Suprapubic skin (tissue), 4 donors: Measurements from ENCODE around the gene RUBCN.
"Not testable (repeated sequence)": the region's sequence is repeated elsewhere in the genome, so short reads cannot be mapped to it uniquely, and the experiment has no call there.

Source experiments
- CTCF ChIP-seq, 2 donors: fragments of 200-600 bp in 1 of 2; fragments of 450-650 bp in 1 of 2; sonication (generic) in 1 of 2; IDR thresholded peaks; one replicate each; pipeline ENCODE4 v1.5.1; 2016 to 2019; ENCODE audit warnings: antibody characterized with exemption in 2 of 2, mild to moderate bottlenecking in 1 of 2, moderate library complexity in 1 of 2
- EP300 ChIP-seq: sonication (generic); formaldehyde crosslinking; IDR thresholded peaks from one replicate; pipeline ENCODE4 v1.6.1; 2017; ENCODE audit warnings: antibody characterized with exemption
- POLR2A ChIP-seq, 2 donors: fragments of 450-650 bp; IDR thresholded peaks; one replicate each; pipeline ENCODE4 v1.6.1; 2017; ENCODE audit warnings: antibody characterized with exemption in 2 of 2, mild to moderate bottlenecking in 2 of 2, moderate library complexity in 2 of 2
- POLR2AphosphoS5 ChIP-seq, 3 donors: sonication (generic); formaldehyde crosslinking; IDR thresholded peaks; one replicate each; pipeline ENCODE4 v1.6.1; 2017; ENCODE audit warnings: antibody characterized with exemption in 3 of 3

GRCh38 chr3:197659144-197659543, 77.6 kb downstream of the RUBCN start:
- TF ChIP-seq CTCF (IDR thresholded peaks at IDR 0.05); POLR2A (IDR thresholded peaks at IDR 0.05); EP300; POLR2AphosphoS5 (IDR thresholded peaks at IDR 0.05): not testable (repeated sequence)
